ENCODE data around the gene RAB20. TPM values are rescaled to one million over a fixed set of nuclear protein-coding genes. Genes with fewer than 3 reads are reported as not detected.

RAB20 gene
- total RNA-seq, 1 donor from 2014 or later = 0.77 TPM

DNA sequence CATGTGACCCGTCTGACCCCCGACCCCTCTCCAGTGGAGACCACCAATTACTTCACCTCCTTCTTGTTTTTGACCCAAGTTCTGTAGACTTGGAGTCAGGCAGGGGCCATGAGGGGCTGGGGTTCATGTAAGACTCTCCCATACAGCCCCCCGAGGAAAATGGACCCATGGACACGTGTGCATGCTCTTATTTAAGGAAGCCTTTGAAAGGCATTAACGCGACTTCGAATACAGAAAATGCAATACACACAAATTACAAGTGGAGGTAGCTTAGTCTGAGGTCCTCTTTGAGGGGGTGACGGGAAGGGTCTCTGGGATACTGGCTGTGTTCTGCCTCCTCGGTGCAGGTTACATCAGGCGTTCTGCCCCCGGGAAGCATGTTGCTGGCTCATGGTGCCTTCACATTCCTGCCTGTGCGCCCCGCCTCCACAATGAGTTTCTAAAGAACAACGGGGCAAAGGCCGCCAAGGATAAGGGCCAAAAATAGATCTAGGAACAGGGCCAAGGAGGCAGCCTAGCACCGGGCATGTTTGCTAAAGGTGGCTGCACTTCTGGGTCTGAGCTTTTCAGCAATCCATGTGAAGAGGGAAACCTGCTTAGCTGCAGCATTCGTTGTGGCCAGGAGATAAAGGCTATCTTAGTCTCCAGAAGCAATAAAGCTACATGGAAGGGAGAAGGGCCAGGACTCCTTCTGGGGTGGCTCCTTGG, 54.5 kb downstream of the RAB20 start:
- Mint-ChIP-seq H3K9me3 (no peaks in the 10 kb centered on the region), H3K27ac (ENCODE audit: unreplicated experiment) (peak overlapping the region; percentile 78), H3K4me3 (no peak overlapping the region), H3K27me3 (ENCODE audit: low read depth) (no peaks in the 10 kb centered on the region), H3K4me1 (no peaks in the 10 kb centered on the region), H3K36me3 (ENCODE audit: low read depth) (peaks cover 16% of the 10 kb centered on the region)
- TF ChIP-seq, protein P1, sequence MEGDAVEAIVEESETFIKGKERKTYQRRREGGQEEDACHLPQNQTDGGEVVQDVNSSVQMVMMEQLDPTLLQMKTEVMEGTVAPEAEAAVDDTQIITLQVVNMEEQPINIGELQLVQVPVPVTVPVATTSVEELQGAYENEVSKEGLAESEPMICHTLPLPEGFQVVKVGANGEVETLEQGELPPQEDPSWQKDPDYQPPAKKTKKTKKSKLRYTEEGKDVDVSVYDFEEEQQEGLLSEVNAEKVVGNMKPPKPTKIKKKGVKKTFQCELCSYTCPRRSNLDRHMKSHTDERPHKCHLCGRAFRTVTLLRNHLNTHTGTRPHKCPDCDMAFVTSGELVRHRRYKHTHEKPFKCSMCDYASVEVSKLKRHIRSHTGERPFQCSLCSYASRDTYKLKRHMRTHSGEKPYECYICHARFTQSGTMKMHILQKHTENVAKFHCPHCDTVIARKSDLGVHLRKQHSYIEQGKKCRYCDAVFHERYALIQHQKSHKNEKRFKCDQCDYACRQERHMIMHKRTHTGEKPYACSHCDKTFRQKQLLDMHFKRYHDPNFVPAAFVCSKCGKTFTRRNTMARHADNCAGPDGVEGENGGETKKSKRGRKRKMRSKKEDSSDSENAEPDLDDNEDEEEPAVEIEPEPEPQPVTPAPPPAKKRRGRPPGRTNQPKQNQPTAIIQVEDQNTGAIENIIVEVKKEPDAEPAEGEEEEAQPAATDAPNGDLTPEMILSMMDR (conservative IDR thresholded peaks at IDR 0.05) = no peak
- no peak for DNase-seq (ENCODE audit: low read depth, low spot score)

DNA sequence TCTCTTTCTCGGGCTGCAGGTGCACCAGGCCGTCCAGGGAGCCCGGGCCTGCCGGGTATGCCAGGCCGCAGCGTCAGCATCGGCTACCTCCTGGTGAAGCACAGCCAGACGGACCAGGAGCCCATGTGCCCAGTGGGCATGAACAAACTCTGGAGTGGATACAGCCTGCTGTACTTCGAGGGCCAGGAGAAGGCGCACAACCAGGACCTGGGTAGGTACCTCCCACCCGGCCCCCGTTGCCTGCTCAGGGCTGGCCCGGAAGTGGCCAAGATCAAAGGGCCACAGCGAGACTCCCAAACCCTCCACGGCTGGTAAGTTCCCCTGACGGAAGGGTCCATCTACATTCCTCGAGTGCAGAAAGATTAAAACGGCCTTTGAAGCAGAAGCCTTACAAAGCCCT, 55.1 kb downstream of the RAB20 start:
- Mint-ChIP-seq H3K4me1 (no peaks in the 10 kb centered on the region), H3K27me3 (ENCODE audit: low read depth) (no peaks in the 10 kb centered on the region), H3K36me3 (ENCODE audit: low read depth) (peaks cover 19% of the 10 kb centered on the region), H3K9me3 (no peaks in the 10 kb centered on the region), H3K4me3 (no peak overlapping the region), H3K27ac (ENCODE audit: unreplicated experiment) (no peak overlapping the region)
- no peak for DNase-seq (ENCODE audit: low read depth, low spot score)
- TF ChIP-seq, protein P1 (conservative IDR thresholded peaks at IDR 0.05) = no peak

DNA sequence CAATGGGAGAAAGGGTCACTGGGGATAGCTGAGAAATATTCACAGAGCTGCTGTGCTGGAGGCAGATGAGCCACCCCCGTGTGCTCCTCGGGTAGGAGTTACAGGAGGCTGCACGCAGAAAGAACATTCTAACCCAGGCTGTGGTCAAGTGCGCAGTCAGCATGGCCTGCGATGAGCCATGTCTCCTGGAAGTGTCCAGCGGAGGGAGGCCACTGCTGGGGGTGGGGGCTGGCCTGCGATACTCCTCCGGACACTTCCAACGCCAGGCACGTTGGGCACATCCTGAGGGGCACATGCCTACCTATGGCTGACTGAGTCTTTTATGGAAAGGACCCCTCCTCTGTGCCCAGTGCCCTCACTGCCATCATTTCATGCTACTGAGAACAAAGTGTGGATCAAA, 55.9 kb downstream of the RAB20 start:
- no peaks in the 10 kb centered on the region for H3K27me3 Mint-ChIP-seq (ENCODE audit: low read depth)
- H3K27ac Mint-ChIP-seq (ENCODE audit: unreplicated experiment) = no peak overlapping the region
- DNase-seq (ENCODE audit: low read depth, low spot score) = no peak
- TF ChIP-seq, protein P1 (conservative IDR thresholded peaks at IDR 0.05) = no peak
- H3K4me3 Mint-ChIP-seq = no peak overlapping the region
- no peaks in the 10 kb centered on the region for H3K4me1 Mint-ChIP-seq
- peaks cover 23% of the 10 kb centered on the region for H3K36me3 Mint-ChIP-seq (ENCODE audit: low read depth)
- no peaks in the 10 kb centered on the region for H3K9me3 Mint-ChIP-seq

DNA sequence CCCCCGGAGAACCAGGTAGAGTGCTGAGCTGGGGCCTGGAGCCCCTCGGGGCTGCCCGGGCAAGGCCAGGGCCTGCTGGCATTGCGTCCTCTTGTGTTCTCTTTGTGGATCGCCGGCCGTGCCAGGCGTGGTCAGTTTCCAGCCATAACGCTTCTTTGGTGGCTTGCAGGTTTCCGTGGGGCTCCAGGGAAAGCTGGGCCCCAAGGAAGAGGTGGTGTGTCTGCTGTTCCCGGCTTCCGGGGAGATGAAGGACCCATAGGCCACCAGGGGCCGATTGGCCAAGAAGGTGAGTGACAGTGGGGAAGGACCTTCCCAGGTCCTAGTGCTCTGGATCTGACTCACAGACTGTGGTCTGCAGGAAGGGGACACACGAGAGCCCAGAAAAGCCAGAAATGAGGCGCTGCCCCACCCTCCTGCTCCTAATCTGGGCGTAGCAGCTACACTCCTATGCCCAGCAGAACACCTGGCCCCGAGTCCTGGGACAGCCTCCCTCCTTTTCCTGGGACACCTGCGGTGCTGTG, 57.5 kb downstream of the RAB20 start:
- no peak for DNase-seq (ENCODE audit: low read depth, low spot score)
- Mint-ChIP-seq H3K36me3 (ENCODE audit: low read depth) (peaks cover 36% of the 10 kb centered on the region), H3K9me3 (no peaks in the 10 kb centered on the region), H3K4me1 (no peaks in the 10 kb centered on the region), H3K4me3 (no peak overlapping the region), H3K27ac (ENCODE audit: unreplicated experiment) (peak overlapping the region; percentile 12), H3K27me3 (ENCODE audit: low read depth) (no peaks in the 10 kb centered on the region)
- TF ChIP-seq, protein P1 (conservative IDR thresholded peaks at IDR 0.05) = no peak

DNA sequence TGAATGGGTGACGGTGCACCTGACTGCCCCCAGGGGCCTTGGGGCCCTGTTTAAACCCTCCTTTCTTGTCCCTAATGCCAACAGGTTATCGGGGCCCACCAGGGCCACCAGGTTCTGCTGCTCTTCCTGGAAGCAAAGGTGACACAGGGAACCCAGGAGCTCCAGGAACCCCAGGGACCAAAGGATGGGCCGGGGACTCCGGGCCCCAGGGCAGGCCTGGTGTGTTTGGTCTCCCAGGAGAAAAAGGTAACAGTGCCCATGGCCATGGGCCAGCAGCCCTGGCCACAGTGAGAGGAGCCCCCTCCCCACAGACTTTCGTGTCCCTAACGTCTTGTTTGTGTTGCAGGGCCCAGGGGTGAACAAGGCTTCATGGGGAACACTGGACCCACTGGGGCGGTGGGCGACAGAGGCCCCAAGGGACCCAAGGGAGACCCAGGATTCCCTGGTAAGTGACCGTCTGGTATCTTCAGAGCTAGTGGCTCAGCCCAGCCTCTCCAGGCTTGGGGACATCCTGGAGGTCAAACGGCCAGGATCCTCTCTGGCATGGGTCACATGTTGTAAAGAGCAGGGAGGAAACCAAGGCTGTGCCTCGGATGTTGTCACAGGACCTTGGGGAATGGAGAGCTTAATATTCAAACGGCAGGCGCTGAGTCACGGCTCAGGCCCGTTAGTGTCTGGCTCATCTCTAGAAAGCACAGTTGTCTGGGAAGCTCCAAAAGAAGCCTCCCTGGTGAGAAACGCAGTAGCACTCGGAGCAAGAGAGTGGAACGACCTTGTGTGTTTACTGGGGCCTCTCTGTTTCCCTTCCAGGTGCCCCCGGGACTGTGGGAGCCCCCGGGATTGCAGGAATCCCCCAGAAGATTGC, 58.3 kb downstream of the RAB20 start:
- no peak overlapping the region for H3K4me3 Mint-ChIP-seq
- no peaks in the 10 kb centered on the region for H3K9me3 Mint-ChIP-seq
- no peaks in the 10 kb centered on the region for H3K4me1 Mint-ChIP-seq
- no peak for DNase-seq (ENCODE audit: low read depth, low spot score)
- no peak overlapping the region for H3K27ac Mint-ChIP-seq (ENCODE audit: unreplicated experiment)
- no peaks in the 10 kb centered on the region for H3K27me3 Mint-ChIP-seq (ENCODE audit: low read depth)
- peaks cover 42% of the 10 kb centered on the region for H3K36me3 Mint-ChIP-seq (ENCODE audit: low read depth)
- TF ChIP-seq, protein P1 (conservative IDR thresholded peaks at IDR 0.05) = no peak
